Bronchial epithelial cell (primary cell): ENCODE results near the gene DEPDC1B. TPM values are rescaled to one million over a fixed set of nuclear protein-coding genes. Genes with fewer than 3 reads are reported as not detected.

Source experiments
- DNase-seq: peaks from one replicate; pipeline ENCODE4 v3.0.0-alpha.2; 2010; ENCODE audit warnings: low read depth
- FAIRE-seq: peaks from 2 replicates; lab custom pipeline; 2011; peaks lifted over from hg19 to GRCh38; lab: Jason Lieb, UNC
- H3K27me3 ChIP-seq: 2 replicates; pipeline ENCODE4 v1.5.1; 2011; ENCODE audit warnings: low read length; ENCODE audit not compliant: control insufficient read depth, insufficient read depth
- H3K36me3 ChIP-seq: 2 replicates; pipeline ENCODE4 v1.5.1; 2011; ENCODE audit warnings: low read length; ENCODE audit not compliant: control insufficient read depth, insufficient read depth
- H3K4me3 ChIP-seq: 2 replicates; pipeline ENCODE4 v1.5.1; 2011; ENCODE audit warnings: mild to moderate bottlenecking, low read depth, low read length, control low read depth
- total RNA-seq: library from RNA; depleted of rRNA; stranded (reverse); fragments of >200 nt; gene quantifications from 2 replicates; pipeline ENCODE4 v1.2.1, GENCODE V29; 2014
- TF ChIP-seq, protein P1 (sequence below): IDR thresholded peaks from 2 replicates; pipeline ENCODE4 v1.5.1; 2011; ENCODE audit warnings: mild to moderate bottlenecking, moderate library complexity, low read length, control low read depth, inconsistent platforms; ENCODE audit not compliant: insufficient read depth, severe bottlenecking

The DEPDC1B gene
- total RNA-seq, 1 donor from 2014 or later, result 2.1 TPM

- Histone ChIP-seq H3K36me3 (no peaks in the 10 kb centered on the region), H3K27me3 (no peaks in the 10 kb centered on the region), H3K4me3 (no peak overlapping the region)
- DNase-seq (no peak), FAIRE-seq (no peak)
- TF ChIP-seq, protein P1, sequence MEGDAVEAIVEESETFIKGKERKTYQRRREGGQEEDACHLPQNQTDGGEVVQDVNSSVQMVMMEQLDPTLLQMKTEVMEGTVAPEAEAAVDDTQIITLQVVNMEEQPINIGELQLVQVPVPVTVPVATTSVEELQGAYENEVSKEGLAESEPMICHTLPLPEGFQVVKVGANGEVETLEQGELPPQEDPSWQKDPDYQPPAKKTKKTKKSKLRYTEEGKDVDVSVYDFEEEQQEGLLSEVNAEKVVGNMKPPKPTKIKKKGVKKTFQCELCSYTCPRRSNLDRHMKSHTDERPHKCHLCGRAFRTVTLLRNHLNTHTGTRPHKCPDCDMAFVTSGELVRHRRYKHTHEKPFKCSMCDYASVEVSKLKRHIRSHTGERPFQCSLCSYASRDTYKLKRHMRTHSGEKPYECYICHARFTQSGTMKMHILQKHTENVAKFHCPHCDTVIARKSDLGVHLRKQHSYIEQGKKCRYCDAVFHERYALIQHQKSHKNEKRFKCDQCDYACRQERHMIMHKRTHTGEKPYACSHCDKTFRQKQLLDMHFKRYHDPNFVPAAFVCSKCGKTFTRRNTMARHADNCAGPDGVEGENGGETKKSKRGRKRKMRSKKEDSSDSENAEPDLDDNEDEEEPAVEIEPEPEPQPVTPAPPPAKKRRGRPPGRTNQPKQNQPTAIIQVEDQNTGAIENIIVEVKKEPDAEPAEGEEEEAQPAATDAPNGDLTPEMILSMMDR, result no peak
Measured at GRCh38 chr5:60648175-60648574, 51.8 kb downstream of the DEPDC1B start.

DNA sequence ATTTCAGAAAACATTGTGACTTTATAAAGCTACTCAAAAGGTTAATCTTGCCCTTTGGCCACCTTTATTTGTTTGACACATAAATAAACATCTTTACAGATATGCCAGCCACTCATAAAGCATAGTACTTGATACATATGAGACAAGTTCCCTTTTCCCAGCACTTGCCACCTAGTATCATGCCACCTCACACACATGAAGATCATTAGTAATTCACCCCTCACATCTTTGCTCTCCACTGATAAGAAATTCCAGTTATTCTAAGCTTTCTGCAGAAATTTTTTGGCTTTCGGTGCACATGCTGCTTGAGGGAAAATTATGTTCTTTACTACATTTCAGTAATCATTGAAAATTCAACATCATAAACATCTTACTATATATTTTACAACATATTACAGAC, 59.1 kb downstream of the DEPDC1B start:
- Histone ChIP-seq H3K4me3 (no peak overlapping the region), H3K27me3 (no peaks in the 10 kb centered on the region), H3K36me3 (no peaks in the 10 kb centered on the region)
- TF ChIP-seq, protein P1, result no peak
- FAIRE-seq, result no peak
- no peak for DNase-seq

GRCh38 chr5:60639544-60639943, 60.4 kb downstream of the DEPDC1B start:
- DNase-seq, result no peak
- TF ChIP-seq, protein P1, result no peak
- FAIRE-seq, result no peak
- no peaks in the 10 kb centered on the region for H3K36me3 ChIP-seq
- H3K27me3 ChIP-seq, result no peaks in the 10 kb centered on the region
- H3K4me3 ChIP-seq, result no peak overlapping the region

DNA sequence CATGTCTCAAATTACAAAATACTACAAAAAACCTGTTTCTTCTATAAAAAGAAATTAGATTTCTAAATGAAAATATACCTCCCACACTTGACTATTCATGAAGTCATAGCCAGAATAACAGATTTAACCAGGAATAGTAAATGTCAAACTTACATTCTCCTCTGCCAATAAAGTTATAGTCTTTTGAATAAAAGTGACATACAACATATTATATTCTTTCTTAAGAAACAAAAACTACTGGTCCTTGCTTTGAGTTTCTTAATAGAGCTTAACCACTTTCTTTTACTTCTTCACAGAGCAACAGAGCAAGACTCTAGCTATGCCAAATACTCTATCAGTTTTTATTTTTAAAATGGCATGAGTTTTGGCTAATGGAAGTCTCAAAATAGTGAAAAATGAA, 61.7 kb downstream of the DEPDC1B start:
- FAIRE-seq (no peak), DNase-seq (no peak)
- TF ChIP-seq, protein P1, result no peak
- H3K4me3 ChIP-seq, result no peak overlapping the region
- H3K27me3 ChIP-seq, result no peaks in the 10 kb centered on the region
- H3K36me3 ChIP-seq, result no peaks in the 10 kb centered on the region

GRCh38 chr5:60636644-60637043, 63.3 kb downstream of the DEPDC1B start:
- Histone ChIP-seq H3K36me3 (no peaks in the 10 kb centered on the region), H3K4me3 (no peak overlapping the region), H3K27me3 (no peaks in the 10 kb centered on the region)
- FAIRE-seq (no peak), DNase-seq (no peak)
- TF ChIP-seq, protein P1, result no peak

- H3K36me3 ChIP-seq, result no peaks in the 10 kb centered on the region
- H3K27me3 ChIP-seq, result no peaks in the 10 kb centered on the region
- TF ChIP-seq, protein P1, result no peak
- no peak for DNase-seq
- no peak for FAIRE-seq
- no peak overlapping the region for H3K4me3 ChIP-seq
Measured at GRCh38 chr5:60636001-60636400, 64.0 kb downstream of the DEPDC1B start.
